ENCODE data around the gene EFNA1. TPM values are rescaled to one million over a fixed set of nuclear protein-coding genes. Genes with fewer than 3 reads are reported as not detected.
A peak's percentile ranks its signal among the peaks of the same experiment; 100 is the strongest.

The EFNA1 gene
- total and polyA plus RNA-seq, 2 of the 13 experiments (the other 11 are each of a cell fraction or from before 2014, with no cell fraction given): 81.8 to 874 TPM

GRCh38 chr1:155091071-155092051 is 36.3 kb upstream of the EFNA1 start (continued):
- TF ChIP-seq YEATS2 (CRISPR knock-in tag; IDR thresholded peaks at IDR 0.05; ENCODE audit: borderline replicate concordance) (peak; percentile 60; the same call in 1 of the 2 replicates), NFE2L1 (CRISPR knock-in tag; IDR thresholded peaks at IDR 0.05; ENCODE audit: borderline replicate concordance) (no peak), ZNF883 (CRISPR knock-in tag; IDR thresholded peaks at IDR 0.05; ENCODE audit: not compliant biosample characterization) (no peak), RXRA (CRISPR knock-in tag; IDR thresholded peaks at IDR 0.05) (peak; percentile 95), SMAD9 (CRISPR knock-in tag; IDR thresholded peaks at IDR 0.05) (no peak), SOX5 (CRISPR knock-in tag; IDR thresholded peaks at IDR 0.05; ENCODE audit: borderline replicate concordance) (peak; percentile 65; the same call in 1 of the 2 replicates), ZEB1 (IDR thresholded peaks at IDR 0.05; ENCODE audit: insufficient replicate concordance, low read depth) (peak; percentile 89), SRF (IDR thresholded peaks at IDR 0.05; ENCODE audit: low read depth, low read length) (no peak), ATF7 (IDR thresholded peaks at IDR 0.05) (no peak), ATF7 (CRISPR knock-in tag; IDR thresholded peaks at IDR 0.05) (no peak), MATR3 (CRISPR knock-in tag; IDR thresholded peaks at IDR 0.05) (no peak), ZNF280B (CRISPR knock-in tag; IDR thresholded peaks at IDR 0.05; ENCODE audit: borderline replicate concordance) (peak; percentile 44; the same call in 1 of the 2 replicates), SCMH1 (CRISPR knock-in tag; IDR thresholded peaks at IDR 0.05; ENCODE audit: borderline replicate concordance) (no peak), CCDC6 (CRISPR knock-in tag; IDR thresholded peaks at IDR 0.05) (no peak), ZFP36 (IDR thresholded peaks at IDR 0.05; ENCODE audit: borderline replicate concordance, low read depth, low read length, partially characterized antibody) (no peak), TMF1 (CRISPR knock-in tag; IDR thresholded peaks at IDR 0.05; ENCODE audit: low read depth) (no peak), ZNF691 (CRISPR knock-in tag; IDR thresholded peaks at IDR 0.05; ENCODE audit: borderline replicate concordance, low read depth) (no peak), IKZF5 (CRISPR knock-in tag; IDR thresholded peaks at IDR 0.05) (peak; percentile 83), RARG (CRISPR knock-in tag; IDR thresholded peaks at IDR 0.05; ENCODE audit: low read depth) (no peak), ZNF891 (CRISPR knock-in tag; IDR thresholded peaks at IDR 0.05) (no peak), ZNF333 (CRISPR knock-in tag; IDR thresholded peaks at IDR 0.05; ENCODE audit: borderline replicate concordance) (no peak), KLF13 (CRISPR knock-in tag; IDR thresholded peaks at IDR 0.05) (0 out of 2 replicates have a peak, but pooled peaks have one; percentile 23), GMEB1 (CRISPR knock-in tag; IDR thresholded peaks at IDR 0.05; ENCODE audit: borderline replicate concordance) (no peak), POLR2AphosphoS5 (IDR thresholded peaks at IDR 0.05; ENCODE audit: low read depth, low read length) (no peak), ZNF816 (CRISPR knock-in tag; IDR thresholded peaks at IDR 0.05; ENCODE audit: borderline replicate concordance) (no peak)

Measured in HepG2 (cell line).